Neuronal stem cell (in vitro differentiated cells): ENCODE measurements around the gene TSPAN9. TPM values are rescaled to one million over a fixed set of nuclear protein-coding genes. Genes with fewer than 3 reads are reported as not detected.

Experiments
- DNase-seq: peaks from one replicate; pipeline ENCODE4 v3.0.0-alpha.2; 2013; ENCODE audit warnings: low spot score
- H2AFZ ChIP-seq: one replicate; pipeline ENCODE4 v1.6.1; 2013; ENCODE audit warnings: mild to moderate bottlenecking, low read length, inconsistent platforms
- H2AK5ac ChIP-seq: 2 replicates; pipeline ENCODE4 v1.6.1; 2013; ENCODE audit warnings: low read depth, mild to moderate bottlenecking, inconsistent platforms, low read length, moderate library complexity, mixed read lengths
- H2BK120ac ChIP-seq: 2 replicates; pipeline ENCODE4 v1.6.1; 2013; ENCODE audit warnings: low read depth, mild to moderate bottlenecking, inconsistent platforms, low read length, moderate library complexity, mixed read lengths
- H2BK12ac ChIP-seq: one replicate; pipeline ENCODE4 v1.6.1; 2013; ENCODE audit warnings: low read length, inconsistent platforms
- H2BK15ac ChIP-seq: 2 replicates; pipeline ENCODE4 v1.6.1; 2013; ENCODE audit warnings: mild to moderate bottlenecking, low read length, inconsistent platforms, mixed read lengths
- H2BK5ac ChIP-seq: one replicate; pipeline ENCODE4 v1.6.1; 2013; ENCODE audit warnings: inconsistent platforms, mild to moderate bottlenecking, low read length, moderate library complexity
- H3K14ac ChIP-seq: one replicate; pipeline ENCODE4 v1.6.1; 2013; ENCODE audit warnings: low read length, inconsistent platforms
- H3K18ac ChIP-seq: 2 replicates; pipeline ENCODE4 v1.6.1; 2013; ENCODE audit warnings: low read length, inconsistent platforms
- H3K23ac ChIP-seq: 2 replicates; pipeline ENCODE4 v1.6.1; 2013; ENCODE audit warnings: low read depth, mild to moderate bottlenecking, mixed read lengths, low read length, inconsistent platforms; ENCODE audit not compliant: poor library complexity
- H3K27ac ChIP-seq: replicated peaks from 3 replicates; pipeline ENCODE4 v1.5.1; 2013; ENCODE audit warnings: low read length, inconsistent platforms
- H3K27me3 ChIP-seq, 3 experiments: 2 replicates each; pipeline ENCODE4 v1.6.1; 2013; ENCODE audit warnings: low read length in 3 of 3, mild to moderate bottlenecking in 2 of 3, inconsistent platforms in 1 of 3, low read depth in 1 of 3, mixed read lengths in 1 of 3, moderate library complexity in 1 of 3; ENCODE audit not compliant: control insufficient read depth in 3 of 3, insufficient read depth in 3 of 3
- H3K36me3 ChIP-seq, 2 donors: replicated peaks in 1 of 2; 2 replicates each; pipeline ENCODE4 v1.6.1; 2013; ENCODE audit warnings: low read length in 2 of 2; ENCODE audit not compliant: control insufficient read depth in 2 of 2, insufficient read depth in 2 of 2
- H3K4ac ChIP-seq: 2 replicates; pipeline ENCODE4 v1.6.1; 2013; ENCODE audit warnings: inconsistent platforms, mild to moderate bottlenecking, low read length, moderate library complexity
- H3K4me1 ChIP-seq, 2 donors: 1 replicate in 1 of 2; 2 replicates in 1 of 2; pipeline ENCODE4 v1.6.1; 2013; ENCODE audit warnings: low read length in 2 of 2, low read depth in 1 of 2; ENCODE audit not compliant: control insufficient read depth in 2 of 2, insufficient read depth in 1 of 2
- H3K4me2 ChIP-seq: one replicate; pipeline ENCODE4 v1.6.1; 2013; ENCODE audit warnings: mild to moderate bottlenecking, low read length, inconsistent platforms; ENCODE audit not compliant: insufficient read depth, poor library complexity, severe bottlenecking
- H3K4me3 ChIP-seq, 2 donors: 2 replicates each; pipeline ENCODE4 v1.5.1; 2013; ENCODE audit warnings: low read length in 2 of 2, mild to moderate bottlenecking in 2 of 2, inconsistent platforms in 1 of 2, moderate library complexity in 1 of 2
- H3K79me1 ChIP-seq: one replicate; pipeline ENCODE4 v1.6.1; 2013; ENCODE audit warnings: low read depth, mild to moderate bottlenecking, inconsistent platforms, low read length, moderate library complexity
- H3K9ac ChIP-seq: one replicate; pipeline ENCODE4 v1.6.1; 2013; ENCODE audit warnings: mild to moderate bottlenecking, low read depth, low read length, inconsistent platforms; ENCODE audit not compliant: poor library complexity
- H3K9me3 ChIP-seq, 2 donors: replicated peaks in 1 of 2; 2 replicates each; pipeline versions ENCODE3 to v1.6.1; 2013; ENCODE audit warnings: low read length in 2 of 2, mild to moderate bottlenecking in 2 of 2, inconsistent platforms in 1 of 2, low read depth in 1 of 2, mixed read lengths in 1 of 2, moderate library complexity in 1 of 2; ENCODE audit not compliant: control insufficient read depth in 2 of 2, insufficient read depth in 1 of 2
- H4K8ac ChIP-seq: one replicate; pipeline ENCODE4 v1.6.1; 2013; ENCODE audit warnings: low read depth, mild to moderate bottlenecking, inconsistent platforms, low read length, moderate library complexity
- H4K91ac ChIP-seq: one replicate; pipeline ENCODE4 v1.6.1; 2013; ENCODE audit warnings: low read length, low read depth, mild to moderate bottlenecking, inconsistent platforms; ENCODE audit not compliant: poor library complexity
- WGBS, 2 donors: extraction: QIAGEN DNeasy Blood & Tissue Kit; methylation state at CpG; one replicate each; pipeline ENCODE4 v1.1.7; 2013; ENCODE audit warnings: missing lambda C conversion rate in 2 of 2, mixed read lengths in 1 of 2; ENCODE audit not compliant: insufficient read length in 2 of 2, insufficient replicate concordance in 1 of 2; ENCODE audit errors: extremely low coverage in 2 of 2; 5-methylcytosine and 5-hydroxymethylcytosine counted together
- small RNA-seq: library from polyadenylated mRNA; stranded (forward); fragments of <200 nt; extraction: miRNeasy Mini kit (QIAGEN cat#:217004); gene quantifications from one replicate; pipeline ENCODE3, GENCODE V24; 2013; ENCODE audit not compliant: insufficient read depth

Gene TSPAN9

GRCh38 chr12:3335078-3335487 is 257.9 kb downstream of the TSPAN9 start:
- Histone ChIP-seq H2BK5ac (no peak overlapping the region), H2AFZ (no peak overlapping the region), H2BK12ac (no peak overlapping the region), H3K27me3 (no peaks in the 10 kb centered on the region), H2BK15ac (no peak overlapping the region), H3K18ac (no peak overlapping the region), H2BK120ac (no peak overlapping the region), H3K14ac (no peak overlapping the region), H3K4me2 (no peak overlapping the region), H3K9me3 (no peaks in the 10 kb centered on the region), H3K23ac (no peak overlapping the region), H3K4ac (no peak overlapping the region), H3K4me3 (no peak overlapping the region), H4K91ac (no peak overlapping the region), H4K8ac (no peak overlapping the region), H3K79me1 (no peaks in the 10 kb centered on the region), H3K4me1 (peaks cover 16 to 20% of the 10 kb centered on the region in 2 donors), H3K27ac (no peak overlapping the region), H3K36me3 (no peaks in the 10 kb centered on the region), H3K9ac (no peak overlapping the region), H2AK5ac (no peak overlapping the region)
- DNase-seq, result no peak
- WGBS, 2 donors, result no CpG with 5 or more reads among the region's 8 CpGs

Small RNA genes within 50 kb of the gene (small RNA-seq; reads per million reads assigned to genes)
- gene AC005912.1 (not detected), gene RF00017 (not detected)
